ENCODE measurements around the gene ZNF598.

GRCh38 chr16:2007081-2007836, 2.4 kb downstream of the ZNF598 start:
- TF ChIP-seq POLR2A (IDR thresholded peaks at IDR 0.05; ENCODE audit: borderline replicate concordance, extremely low read depth, insufficient read depth, insufficient read length) (no peak), EZH2 (IDR thresholded peaks at IDR 0.05) (no peak), CTCF (IDR thresholded peaks at IDR 0.05 in 2 of 3, conservative IDR thresholded peaks at IDR 0.05 in 1 of 3; ENCODE audit: borderline replicate concordance in 1 of 3, insufficient read depth in 1 of 3, low read depth in 2 of 3, low read length in 2 of 3) (no peak)
